ENCODE data around the gene RBM12.

Gene RBM12

DNA sequence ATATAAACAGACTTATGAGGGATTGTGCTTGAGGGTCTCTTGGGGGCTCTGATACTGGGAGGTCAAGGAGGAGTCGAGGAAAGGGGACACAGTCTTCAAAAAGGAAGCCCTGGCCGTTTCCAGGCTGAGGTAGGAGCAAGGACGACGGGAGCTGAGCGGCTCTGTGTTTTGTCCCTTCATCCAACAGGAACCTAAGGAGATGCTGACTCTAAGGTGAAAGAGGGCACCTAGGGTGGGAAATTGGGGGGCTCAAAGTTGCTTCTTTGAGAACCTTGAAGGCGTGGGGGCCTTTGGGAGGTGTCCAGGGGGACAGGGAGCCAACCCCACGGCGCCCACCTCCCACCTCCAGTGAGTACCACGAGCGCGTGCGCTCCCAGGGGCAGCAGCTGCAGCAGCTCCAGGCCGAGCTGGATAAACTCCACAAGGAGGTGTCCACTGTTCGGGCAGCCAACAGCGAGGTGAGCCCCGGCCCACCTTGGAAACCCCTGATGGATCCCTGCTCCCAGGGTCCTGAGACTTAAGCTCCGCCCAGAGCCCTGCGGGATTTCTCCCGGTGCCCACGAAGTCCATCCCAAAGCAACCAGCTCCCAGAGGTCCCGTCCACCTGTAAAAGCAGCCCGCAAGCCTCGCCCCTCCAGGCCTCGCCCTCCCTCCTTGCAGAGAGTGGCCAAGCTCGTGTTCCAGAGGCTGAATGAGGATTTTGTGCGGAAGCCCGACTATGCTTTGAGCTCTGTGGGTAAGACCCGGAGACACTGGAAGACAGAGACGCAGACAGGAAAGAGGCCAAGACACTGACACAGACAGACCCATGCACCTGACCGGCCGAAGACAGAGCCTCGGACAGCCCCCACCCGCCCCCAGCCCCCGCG, 46.2 kb downstream of the RBM12 start:
- no peak for DNase-seq

DNA sequence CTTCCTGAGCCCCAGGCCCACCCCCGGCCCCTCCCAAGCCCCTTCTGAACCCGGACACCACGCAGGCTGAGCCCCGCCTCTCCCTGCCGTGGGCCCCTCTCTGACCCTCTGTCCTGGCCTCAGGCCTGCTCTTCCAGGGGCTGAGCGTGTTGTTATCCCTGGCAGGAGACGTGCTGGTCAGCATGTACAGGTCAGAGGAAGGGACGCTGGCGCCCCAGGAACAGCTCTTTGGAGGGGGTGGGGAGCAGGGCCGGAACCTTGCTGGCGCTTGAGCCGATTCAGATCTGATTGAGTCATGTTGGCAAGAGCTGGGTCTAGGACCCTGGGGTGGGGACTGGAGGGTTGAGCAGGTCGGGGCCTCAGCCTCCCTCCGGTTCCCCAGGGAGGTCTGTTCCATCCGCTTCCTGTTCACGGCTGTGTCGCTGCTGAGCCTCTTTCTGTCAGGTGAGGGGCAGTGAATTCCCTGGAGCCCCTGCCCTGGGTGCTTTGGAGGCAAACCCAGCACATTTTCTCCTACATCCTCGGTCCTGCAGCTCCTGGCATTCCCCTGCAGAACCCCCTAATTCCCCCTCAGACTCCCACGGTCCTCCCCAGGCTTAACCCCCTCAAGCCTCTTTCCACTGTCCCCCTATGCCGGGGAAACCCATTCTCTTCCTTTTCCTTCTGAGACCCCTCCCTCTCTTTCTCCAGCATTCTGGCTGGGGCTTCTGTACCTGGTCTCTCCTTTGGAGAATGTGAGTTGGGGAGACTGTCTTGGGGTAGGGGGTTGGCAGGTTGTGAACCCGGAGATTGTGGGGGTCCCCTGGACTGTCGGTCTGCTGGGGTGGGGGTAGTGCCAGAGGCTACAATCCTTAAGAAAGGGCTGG, 47.1 kb downstream of the RBM12 start:
- peak; percentile 35 for DNase-seq

DNA sequence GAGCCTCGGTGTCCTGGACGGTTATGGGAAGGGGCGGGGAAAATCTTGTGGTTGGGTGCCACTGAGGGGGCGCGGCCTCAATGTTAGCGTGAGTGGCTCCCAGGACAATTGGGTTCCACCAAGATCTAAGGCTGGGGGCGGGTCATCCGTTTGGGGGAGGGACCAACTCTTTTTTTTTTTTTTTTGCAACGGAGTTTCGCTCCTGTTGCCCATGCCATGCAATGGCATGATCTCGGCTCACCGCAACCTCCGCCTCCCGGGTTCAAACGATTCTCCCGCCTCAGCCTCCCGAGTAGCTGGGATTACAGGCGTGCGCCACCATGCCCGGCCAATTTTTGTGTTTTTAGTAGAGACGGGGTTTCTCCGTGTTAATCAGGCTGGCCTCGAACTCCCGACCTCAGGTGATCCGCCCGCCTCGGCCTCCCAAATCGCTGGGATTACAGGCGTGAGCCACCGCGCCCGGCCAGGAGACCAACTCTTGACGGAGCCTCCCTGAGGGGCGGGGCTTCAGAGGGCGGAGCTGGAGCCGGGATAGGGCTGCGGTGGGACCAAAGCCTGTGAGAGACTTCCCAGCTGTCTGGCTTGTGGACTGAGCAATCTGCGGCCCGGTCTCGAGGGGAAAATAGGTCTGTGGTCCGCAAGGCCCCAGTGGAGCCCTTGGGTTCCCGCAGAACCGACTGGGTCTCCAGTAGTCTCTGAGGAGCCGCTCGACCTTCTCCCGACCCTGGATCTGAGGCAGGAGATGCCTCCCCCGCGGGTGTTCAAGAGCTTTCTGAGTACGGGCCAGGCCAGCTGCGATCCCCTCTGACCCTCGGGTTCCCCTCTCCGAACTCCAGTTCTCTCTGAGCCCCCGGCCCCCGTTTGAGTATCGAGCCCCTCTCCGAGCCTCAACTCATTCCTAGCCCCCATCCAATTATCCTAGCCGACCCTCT, 48.0 kb downstream of the RBM12 start:
- DNase-seq, result peak; percentile 98

DNA sequence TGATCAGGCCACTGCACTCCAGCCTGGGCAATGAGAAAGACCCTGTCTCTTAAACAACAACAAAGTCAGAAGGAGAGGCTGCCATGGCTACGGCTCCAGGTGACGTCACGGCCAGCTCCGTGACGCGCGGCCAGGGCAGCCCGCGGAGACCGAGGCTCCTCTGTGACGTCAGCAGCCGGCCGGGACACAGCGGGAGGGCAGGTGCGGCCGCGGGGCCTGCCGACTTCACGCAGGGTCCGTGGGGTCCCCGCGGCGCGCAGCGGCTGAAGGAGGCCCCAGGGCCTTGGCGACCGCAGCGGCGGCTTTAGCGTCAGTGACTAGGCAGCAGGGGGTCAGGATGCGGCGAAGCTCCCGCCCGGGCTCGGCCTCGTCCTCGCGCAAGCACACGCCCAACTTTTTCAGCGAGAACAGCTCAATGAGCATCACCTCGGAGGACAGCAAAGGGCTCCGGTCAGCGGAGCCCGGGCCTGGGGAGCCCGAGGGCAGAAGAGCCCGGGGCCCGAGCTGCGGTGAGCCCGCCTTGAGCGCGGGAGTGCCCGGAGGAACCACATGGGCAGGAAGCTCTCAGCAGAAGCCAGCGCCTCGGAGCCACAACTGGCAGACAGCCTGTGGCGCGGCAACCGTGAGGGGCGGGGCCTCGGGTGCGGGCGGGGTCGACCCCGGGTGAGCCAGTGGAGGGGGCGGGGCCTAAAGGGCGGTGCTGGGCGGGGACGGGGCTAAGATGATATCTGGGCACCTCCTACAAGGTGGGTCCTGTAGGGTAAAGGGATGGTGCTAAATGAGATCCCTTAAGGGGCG, 48.8 kb downstream of the RBM12 start, which contains the start of gene SPAG4:
SPAG4 (plus strand) TSS at position 163 of the 798 bp plus-strand sequence; CDS start at position 338, 175 bp downstream.
- DNase-seq, result no peak

DNA sequence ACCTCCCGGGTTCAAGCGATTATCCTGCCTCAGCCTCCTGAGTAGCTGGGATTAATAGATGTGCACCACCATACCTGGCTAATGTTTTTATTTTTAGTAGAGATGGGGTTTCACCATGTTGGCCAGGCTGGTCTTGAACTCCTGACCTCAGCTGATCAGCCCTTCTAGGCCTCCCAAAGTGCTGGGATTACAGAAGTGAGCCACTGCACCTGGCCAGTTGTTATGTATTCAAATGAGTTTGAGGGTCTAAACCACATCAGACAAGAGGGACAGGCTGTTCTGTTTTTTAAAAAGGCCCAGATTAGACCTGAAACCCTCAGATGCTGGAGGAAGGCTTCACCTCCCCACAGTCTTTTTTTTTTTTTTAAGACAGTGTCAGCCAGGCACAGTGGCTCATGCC, 53.2 kb downstream of the RBM12 start:
- no peak for DNase-seq

DNA sequence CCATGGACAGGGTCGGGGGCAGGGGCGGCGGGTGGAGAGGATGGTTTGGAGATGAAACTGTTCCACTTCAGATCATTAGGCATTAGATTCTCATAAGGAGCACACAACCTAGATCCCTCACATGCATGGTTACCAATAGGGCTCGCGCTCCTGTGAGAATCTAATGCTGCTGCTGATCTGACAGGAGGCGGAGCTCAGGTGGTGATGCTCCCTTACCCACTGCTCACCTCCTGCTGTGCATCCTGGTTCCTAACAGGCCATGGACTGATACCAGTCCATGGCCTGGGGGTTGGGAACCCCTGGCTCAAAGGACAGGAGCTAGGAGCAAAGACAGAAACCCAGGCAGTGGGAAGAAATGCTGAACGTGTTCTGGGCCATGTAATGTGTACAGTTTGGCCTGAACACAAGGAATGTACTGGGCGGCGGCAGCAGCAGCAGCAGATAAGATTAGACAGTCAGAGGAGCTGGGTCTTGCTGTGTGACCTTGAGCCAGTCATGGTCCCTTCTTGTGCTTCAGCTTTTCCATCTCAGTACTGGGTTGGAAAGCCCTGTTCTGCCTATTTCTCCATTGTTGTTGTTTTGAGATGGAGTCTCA, 53.8 kb downstream of the RBM12 start:
- DNase-seq, result no peak

DNA sequence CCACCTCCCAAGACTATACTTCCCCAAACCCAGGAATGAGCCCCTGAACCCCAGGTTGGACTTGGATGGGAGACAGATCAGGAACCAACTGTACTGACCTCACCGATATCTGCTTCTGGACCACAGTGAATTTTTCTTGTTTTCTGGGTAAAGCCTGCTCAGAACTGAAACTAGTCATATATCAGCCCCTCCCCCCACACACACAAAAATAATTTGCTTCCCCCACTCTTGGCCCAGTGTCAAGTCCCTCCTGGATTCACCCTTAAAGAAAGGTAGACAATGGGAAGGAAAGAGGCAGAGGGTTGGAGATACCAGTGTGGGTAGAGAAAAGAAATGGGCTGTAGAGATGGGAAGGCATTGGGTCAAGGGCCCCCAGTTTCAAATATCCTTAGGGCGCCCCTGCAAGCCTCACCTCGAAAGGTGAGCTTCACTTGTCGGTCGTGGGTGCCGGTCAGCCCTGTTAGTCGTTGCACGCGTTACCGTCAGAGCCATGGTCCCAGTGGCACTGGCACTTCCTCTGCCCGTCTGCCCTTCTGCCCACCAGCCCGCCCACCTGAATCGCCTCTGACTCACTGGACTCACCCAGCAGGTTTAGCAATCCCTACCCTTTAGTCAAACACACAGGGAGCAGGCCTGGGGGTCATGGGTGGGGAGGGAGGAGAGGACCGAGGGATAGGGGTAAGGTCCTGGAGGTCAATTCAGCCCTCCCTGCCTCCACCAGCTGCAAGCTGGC, 57.5 kb downstream of the RBM12 start:
- no peak for DNase-seq

DNA sequence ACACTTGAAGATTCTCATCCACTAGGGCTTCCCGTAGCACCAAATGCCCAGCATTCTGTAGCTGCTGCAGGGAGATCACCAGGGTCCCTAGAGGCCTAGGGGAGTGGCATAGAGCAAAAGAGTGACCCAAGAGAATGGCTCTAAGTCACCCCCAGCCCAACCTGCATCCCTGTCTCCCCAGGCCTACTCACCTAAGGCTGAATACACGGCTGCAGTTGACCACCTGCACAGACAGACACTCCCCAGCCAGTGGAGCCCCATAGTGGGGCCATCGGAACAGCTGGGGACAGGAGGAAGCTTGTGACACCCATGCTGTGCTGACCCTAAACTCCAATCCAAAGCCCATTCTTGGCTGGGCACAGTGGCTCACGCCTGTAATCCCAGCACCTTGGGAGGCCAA, 58.6 kb downstream of the RBM12 start:
- no peak for DNase-seq

DNA sequence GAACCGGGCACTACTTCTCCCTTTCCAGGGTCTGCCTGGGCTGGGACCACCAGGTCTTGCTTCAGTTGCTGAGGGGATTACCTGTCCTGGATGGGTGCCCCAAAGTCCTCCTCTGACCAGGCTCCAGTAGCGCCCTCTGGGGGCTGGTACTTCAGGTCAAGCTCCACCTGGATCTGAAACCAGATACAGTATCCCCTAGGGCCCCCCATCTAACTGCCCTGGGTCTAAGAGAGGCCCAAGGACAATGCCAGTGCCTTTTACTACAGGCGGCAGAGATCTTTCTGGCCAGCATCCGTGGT, 60.3 kb downstream of the RBM12 start:
- DNase-seq, result no peak

DNA sequence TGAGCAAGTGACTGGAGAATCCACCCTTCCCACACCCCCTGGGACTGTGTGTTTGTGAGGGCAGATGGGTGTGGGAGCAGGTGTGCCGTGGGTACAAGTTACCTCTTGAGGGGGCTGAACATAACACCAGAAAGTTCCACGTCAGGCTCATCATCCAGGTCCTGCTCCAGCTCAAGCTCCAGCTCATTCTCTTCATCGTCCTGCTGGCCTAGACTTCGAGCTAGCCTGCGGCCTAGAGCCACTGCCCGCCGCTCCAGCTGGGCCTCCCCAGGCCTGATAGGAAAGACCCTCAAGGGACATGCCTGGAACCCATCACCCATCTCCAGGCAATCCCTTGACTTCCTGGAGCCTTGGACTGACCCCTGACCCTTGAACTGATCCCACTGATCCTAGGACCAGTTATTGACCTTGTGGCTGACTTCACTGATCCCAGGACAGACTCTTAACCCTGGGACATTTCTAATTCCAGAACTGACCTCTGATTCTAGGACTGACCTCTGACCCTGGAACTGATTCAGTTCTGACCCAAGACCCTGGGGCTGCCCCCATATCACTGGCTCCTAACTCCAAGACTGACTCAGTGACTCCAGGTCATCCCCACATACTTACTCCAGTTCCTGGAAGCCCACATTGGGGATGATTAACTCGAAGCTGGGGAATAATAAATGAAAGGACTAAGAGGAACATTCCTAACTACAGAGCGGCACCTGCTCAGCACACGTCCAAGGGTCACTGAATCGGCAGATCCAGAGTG, 60.8 kb downstream of the RBM12 start:
- no peak for DNase-seq

DNA sequence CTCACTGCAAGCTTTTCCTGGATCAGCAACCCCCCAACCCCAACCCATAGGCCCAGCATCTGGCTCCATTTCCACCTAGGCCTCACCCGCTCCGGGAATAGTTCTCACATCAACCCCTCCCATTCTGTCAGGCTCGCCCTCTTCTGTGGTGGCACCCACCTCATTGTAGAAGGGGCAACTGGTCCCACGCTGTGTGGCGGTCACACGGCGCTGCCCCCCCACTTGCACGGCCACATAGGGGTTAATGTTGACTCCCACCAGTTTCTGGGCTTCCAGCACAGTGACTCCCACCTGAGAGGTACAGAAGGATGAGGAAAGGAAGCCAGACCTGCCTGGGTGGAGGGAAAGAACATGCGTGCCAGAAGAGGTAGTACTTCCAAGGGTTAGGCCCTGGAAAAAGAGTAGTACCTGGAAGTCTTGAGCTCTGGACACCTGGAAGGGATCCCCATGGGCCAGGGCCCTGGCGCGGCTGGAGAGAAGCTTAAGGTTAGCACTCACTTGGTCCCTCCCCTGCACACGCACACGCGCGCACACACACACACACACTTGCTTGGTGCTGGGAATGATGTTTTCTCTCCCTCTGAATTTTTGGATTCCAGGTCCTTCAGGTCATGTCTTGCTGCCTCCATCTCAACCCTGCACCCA, 61.7 kb downstream of the RBM12 start:
- DNase-seq, result no peak

DNA sequence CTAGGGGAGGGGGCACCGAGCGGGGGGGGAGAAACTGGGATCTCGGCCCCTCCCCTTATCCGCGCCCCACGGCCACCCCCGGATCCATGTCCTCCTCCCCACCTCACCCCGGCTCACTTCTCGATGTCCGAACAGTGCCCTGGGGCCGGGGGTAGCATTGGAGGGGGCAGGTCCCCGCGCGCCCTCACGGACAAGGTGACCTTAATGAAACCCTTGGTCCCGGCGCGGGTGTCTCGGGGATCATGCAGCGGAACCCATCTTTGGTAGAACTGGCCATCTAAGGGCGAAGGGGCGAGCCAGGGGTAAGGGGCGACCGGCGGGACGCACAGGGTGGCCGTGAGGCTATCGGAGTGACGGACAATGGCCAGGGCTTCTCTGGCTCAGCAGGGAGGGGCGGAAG, 62.7 kb downstream of the RBM12 start:
- no peak for DNase-seq

DNA sequence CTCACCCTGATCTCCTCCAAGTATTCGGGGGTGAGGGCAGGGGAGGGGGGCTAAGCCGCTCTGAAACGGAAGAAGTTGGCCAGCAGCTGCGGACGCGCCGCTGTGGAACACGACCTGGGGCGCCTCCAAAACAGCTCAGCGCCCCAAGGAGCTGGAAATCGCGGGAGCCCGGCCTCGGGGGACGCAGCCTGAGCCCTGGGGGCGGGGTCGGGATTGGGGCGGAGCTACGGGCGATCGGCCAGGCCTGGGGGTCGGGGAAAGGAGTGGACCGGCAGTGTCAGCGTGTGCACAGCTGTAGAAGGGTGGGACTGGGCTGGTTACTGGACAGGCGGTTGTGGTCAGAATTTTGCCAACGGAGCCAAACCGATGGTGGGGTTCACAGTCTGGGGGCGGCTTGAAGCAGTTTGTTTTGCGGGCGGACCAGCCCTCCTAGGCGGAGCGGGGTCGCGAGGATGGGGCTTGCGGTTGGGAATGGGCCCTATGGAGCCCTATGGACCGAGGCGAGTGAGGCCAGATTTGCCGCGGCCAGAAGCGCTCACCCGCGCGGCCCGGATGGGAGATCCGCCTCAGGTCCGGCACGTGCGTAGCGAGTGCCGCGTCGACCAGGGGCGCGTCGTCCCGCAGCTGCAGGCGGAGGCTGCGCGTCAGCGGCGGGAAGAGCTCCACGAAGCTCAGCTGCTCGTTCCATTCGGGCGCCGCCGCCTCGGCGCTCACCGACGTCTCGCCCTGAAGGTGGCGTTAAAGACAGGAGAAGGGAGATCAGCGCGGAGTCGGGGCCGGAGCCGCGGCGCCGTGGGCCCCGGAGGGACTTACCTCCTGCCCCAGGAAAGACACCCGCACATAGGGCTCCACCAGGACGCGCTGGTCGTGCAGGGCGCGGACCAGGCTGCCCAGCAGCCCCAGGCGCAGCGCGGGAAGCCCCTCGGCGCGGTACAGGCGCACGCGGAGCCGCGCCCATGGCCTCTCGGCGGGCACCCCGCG, 63.4 kb downstream of the RBM12 start:
- DNase-seq, result peak; percentile 15

DNA sequence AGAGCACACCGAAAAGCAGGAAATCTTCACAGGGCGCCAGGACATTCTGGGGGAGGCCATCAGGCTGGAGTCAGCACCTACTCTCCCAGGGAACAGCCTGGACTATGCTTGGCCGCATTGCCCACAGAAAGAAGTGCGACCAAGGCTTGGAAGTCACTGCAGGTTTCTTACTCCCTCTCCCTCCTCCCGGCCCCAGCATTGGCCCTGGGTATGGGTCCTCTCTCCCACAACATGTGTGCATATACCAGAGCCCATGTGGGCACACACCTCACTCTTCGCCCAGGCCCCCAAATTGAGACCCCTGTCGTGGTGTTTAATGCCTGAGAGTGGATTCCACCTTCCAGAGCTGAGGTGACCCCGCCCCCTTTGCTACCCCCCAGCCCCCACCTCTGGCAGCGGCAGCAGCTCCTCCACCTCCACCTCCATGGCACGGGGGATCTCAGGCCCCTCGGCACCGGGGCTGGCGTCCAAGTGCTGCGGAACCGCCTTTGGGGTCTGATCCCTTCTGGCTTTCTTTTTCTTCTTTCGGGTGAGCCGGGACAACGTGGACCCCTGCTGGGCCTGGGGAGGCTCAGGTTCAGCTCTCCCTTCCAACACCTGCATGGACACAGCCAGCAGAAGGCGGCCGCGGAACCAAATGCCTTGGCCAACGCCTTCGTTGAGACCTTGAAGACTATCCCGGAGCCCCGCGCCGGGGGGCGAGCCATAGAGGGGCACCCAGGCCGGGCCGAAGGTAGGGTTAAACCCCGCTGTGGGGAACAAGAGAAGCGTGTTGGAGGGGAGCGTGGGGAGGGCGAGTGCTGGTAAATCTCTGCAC, 64.3 kb downstream of the RBM12 start:
- no peak for DNase-seq

DNA sequence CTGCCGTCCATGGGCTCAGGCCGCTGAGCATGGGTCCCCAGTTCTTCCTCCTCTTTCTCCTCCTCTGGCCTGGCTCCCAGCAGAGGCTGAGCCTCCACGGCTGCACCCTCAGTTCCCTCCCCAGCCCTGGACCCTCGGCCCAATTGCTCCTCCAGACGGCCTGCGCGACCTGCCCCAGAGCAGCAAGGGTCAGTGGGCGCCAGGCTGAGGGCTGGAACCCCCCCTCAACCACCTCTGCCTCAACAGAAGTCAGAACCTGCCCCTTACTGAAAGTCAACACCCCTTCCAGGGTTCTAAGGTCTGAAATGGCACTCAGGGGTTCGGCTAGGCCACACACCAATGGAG, 65.0 kb downstream of the RBM12 start:
- DNase-seq, result no peak
